C4-2B (cell line): ENCODE measurements around the gene MT1M.

Source experiments
- ZFX ChIP-seq: fragments of 450-650 bp; IDR thresholded peaks from 2 replicates; pipeline ENCODE4 v1.6.1; 2017
- TF ChIP-seq, protein P1 (sequence below): fragments of 450-650 bp; conservative IDR thresholded peaks from 2 replicates; pipeline ENCODE4 v1.5.1; 2017; ENCODE audit warnings: mild to moderate bottlenecking

DNA sequence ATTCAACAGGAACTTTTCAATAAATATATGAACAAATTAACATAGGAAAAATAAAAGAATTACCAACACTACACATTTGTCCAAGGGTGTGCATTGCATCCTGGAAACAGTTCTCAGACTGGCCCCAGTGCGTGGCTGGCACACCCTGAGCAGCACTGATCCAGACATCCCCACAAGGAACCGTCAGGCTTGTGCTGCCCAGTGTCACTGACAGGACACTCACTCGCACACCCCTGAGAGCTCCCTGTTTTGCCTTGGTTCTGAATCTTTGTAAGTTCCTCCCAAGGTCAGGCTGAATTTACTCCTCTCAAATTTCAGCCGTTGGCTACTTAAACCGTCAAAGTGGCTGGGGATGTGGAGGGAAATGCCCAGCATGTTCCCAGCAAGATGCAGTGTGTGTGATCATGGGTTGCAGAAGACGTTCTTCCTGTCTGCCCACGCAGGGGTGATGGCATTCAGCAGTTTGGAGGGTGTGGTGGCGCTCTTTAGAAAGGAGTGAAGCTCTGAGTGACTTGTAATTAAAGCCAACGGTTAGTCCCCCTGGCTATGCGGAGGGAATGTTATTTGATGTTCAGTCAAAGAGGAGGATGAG lies 22.3 kb upstream of the MT1M start:
- TF ChIP-seq, protein P1, sequence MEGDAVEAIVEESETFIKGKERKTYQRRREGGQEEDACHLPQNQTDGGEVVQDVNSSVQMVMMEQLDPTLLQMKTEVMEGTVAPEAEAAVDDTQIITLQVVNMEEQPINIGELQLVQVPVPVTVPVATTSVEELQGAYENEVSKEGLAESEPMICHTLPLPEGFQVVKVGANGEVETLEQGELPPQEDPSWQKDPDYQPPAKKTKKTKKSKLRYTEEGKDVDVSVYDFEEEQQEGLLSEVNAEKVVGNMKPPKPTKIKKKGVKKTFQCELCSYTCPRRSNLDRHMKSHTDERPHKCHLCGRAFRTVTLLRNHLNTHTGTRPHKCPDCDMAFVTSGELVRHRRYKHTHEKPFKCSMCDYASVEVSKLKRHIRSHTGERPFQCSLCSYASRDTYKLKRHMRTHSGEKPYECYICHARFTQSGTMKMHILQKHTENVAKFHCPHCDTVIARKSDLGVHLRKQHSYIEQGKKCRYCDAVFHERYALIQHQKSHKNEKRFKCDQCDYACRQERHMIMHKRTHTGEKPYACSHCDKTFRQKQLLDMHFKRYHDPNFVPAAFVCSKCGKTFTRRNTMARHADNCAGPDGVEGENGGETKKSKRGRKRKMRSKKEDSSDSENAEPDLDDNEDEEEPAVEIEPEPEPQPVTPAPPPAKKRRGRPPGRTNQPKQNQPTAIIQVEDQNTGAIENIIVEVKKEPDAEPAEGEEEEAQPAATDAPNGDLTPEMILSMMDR: no peak
- no peak for TF ChIP-seq ZFX
